Naive thymus-derived CD8-positive, alpha-beta T cell (primary cell): ENCODE measurements around the gene ATG7. TPM values are rescaled to one million over a fixed set of nuclear protein-coding genes. Genes with fewer than 3 reads are reported as not detected.
"Not testable (repeated sequence)": the region's sequence is repeated elsewhere in the genome, so short reads cannot be mapped to it uniquely, and the experiment has no call there.

ENCODE experiments used
- ATAC-seq, 2 donors: fragments of 150-1000 bp; cut with Tn5 transposase in 1 of 2; sonication (Bioruptor Pico), chemical (Tn5 transposase) in 1 of 2; 1 replicate in 1 of 2; 2 replicates in 1 of 2; pipeline ENCODE4 v1.10.0; 2021; ENCODE audit warnings: mild to moderate bottlenecking in 2 of 2, moderate library complexity in 2 of 2
- POLR2A ChIA-PET: fragments of 350-600 bp; sonication (Branson Sonifier 250); formaldehyde crosslinking; loops from one replicate; lab custom pipeline; 2021; ENCODE audit warnings: antibody characterized with exemption; lab: Charles Lee
- DNase-seq, 10 donors: peaks; one replicate each; pipeline versions ENCODE4 v3.0.0 to v3.0.0-alpha.2; 2020 to 2022
- H3K27ac Mint-ChIP-seq, 10 donors: one replicate each; pipeline ENCODE4 v1.8.0; 2020 to 2022; ENCODE audit warnings: mild to moderate bottlenecking in 10 of 10, mixed read lengths in 10 of 10, moderate library complexity in 4 of 10, inconsistent platforms in 1 of 10
- H3K27me3 Mint-ChIP-seq, 5 donors: one replicate each; pipeline ENCODE4 v1.8.0; 2021 to 2022; ENCODE audit warnings: mixed read lengths in 5 of 5
- H3K36me3 Mint-ChIP-seq, 3 donors: one replicate each; pipeline ENCODE4 v1.8.0; 2020 to 2022; ENCODE audit warnings: mixed read lengths in 3 of 3, mild to moderate bottlenecking in 2 of 3, inconsistent platforms in 1 of 3
- H3K4me1 Mint-ChIP-seq, 4 donors: one replicate each; pipeline ENCODE4 v1.8.0; 2021 to 2022; ENCODE audit warnings: mixed read lengths in 4 of 4
- H3K4me3 Mint-ChIP-seq, 10 donors: one replicate each; pipeline ENCODE4 v1.8.0; 2020 to 2022; ENCODE audit warnings: mild to moderate bottlenecking in 10 of 10, mixed read lengths in 10 of 10, moderate library complexity in 6 of 10, inconsistent platforms in 1 of 10
- H3K9me3 Mint-ChIP-seq, 9 donors: one replicate each; pipeline ENCODE4 v1.8.0; 2020 to 2022; ENCODE audit warnings: mixed read lengths in 9 of 9, mild to moderate bottlenecking in 3 of 9, inconsistent platforms in 1 of 9, moderate library complexity in 1 of 9
- polyA plus RNA-seq, 3 donors: library from polyadenylated mRNA; unstranded; fragments of 300-500 nt; fragmentation: Illumina TruSeq; gene quantifications; one replicate each; pipeline ENCODE4 v1.2.3, GENCODE V29; 2021
- total RNA-seq, 8 experiments: library from RNA in 2 of 8; stranded (reverse) in 2 of 8; gene quantifications; one replicate each; pipeline ENCODE4 v1.2.3 and lab custom pipeline; 2021 to 2026

ATG7 gene
- total and polyA plus RNA-seq, 5 experiments from 2014 or later: 6.0 to 28.7 (median 15.3) TPM

DNA sequence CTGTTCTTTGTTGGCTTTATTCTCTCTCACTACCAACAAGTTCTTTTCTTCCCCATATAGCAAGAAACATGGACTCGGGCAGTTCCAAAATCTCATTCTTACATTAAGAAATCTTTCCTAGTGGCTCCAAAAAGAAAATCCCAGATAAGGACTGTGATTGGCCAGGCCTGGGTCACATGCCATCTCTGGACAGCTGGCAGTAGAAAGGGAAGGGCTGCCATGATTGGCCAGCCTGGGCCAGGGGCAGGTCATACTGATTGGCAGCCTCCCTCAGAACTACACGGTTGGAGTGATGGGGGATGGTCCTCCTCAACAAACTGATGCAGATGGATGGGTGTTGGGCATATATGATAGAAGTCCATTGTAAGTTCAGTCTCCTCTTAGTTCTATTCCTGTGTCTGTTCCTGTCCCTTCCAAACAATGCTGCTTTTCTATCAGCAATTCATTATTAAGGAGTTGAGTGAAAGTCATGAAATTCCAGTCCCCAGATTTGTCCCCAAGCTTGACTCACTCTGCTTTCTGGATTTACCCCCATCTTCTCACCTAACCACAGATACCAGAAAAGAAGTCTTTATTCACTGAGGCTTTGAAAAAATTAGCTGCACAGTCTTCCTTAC lies 175.5 kb downstream of the ATG7 start:
- Mint-ChIP-seq H3K27ac (no peak overlapping the region), H3K4me3 (no peak overlapping the region), H3K4me1 (peaks cover 0 to 6% (median 2%) of the 10 kb centered on the region in 4 donors), H3K36me3 (peaks cover 0 to 38% (median 23%) of the 10 kb centered on the region in 3 donors), H3K9me3 (no peaks in the 10 kb centered on the region), H3K27me3 (no peaks in the 10 kb centered on the region)
- no peak for DNase-seq
- no peak for ATAC-seq
- POLR2A ChIA-PET: no interaction called here

DNA sequence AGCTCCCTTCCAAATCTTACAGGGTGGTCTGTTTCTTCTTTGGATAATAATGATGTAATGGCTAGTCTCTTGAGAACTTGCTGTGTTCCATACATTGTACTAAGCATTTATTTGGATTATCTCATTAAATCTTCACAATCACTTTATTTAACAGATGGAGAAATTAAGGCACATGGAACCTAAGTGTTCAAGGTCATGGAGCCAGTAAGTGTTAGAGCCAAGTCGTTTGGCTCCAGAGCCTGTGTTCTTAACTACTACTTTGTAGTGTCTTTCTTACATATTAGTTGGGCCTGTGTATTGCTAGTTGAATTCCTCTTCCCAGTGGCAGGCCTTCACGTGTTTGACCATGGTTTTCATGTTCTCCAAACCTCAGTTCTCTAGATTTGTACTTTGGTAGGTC lies 177.8 kb downstream of the ATG7 start:
- no peak overlapping the region for H3K27ac Mint-ChIP-seq
- no peaks in the 10 kb centered on the region for H3K27me3 Mint-ChIP-seq
- ATAC-seq (no peak), DNase-seq (no peak)
- H3K4me1 Mint-ChIP-seq: peaks cover 0 to 4% (median 0%) of the 10 kb centered on the region in 4 donors
- POLR2A ChIA-PET: no interaction called here
- no peaks in the 10 kb centered on the region for H3K9me3 Mint-ChIP-seq
- H3K36me3 Mint-ChIP-seq: peaks cover 0 to 22% (median 14%) of the 10 kb centered on the region in 3 donors
- no peak overlapping the region for H3K4me3 Mint-ChIP-seq

DNA sequence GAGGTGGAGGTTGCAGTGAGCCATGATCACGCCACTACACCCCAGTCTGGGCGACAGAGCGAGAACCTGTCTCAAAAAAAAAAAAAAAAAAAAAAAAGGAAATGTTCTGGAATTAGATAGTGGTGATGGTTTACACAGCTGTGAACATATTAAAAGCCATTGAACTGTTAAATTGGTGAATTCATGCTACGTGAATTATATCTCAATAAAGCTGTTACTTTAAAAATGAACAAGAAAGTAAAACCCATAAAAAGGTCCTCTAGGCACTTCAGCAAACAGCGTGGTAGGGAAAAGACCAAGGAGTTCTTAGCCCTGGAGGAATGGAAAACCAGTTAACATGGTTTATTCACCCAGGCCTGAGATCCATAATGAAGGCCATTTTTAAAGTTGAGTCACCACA lies 180.1 kb downstream of the ATG7 start:
- H3K4me3 Mint-ChIP-seq: no peak overlapping the region
- POLR2A ChIA-PET: no interaction called here
- ATAC-seq (no peak), DNase-seq (no peak)
- peaks cover 0 to 4% (median 0%) of the 10 kb centered on the region in 4 donors for H3K4me1 Mint-ChIP-seq
- no peak overlapping the region for H3K27ac Mint-ChIP-seq
- H3K36me3 Mint-ChIP-seq: peaks cover 0 to 15% (median 8%) of the 10 kb centered on the region in 3 donors
- H3K9me3 Mint-ChIP-seq: no peaks in the 10 kb centered on the region
- H3K27me3 Mint-ChIP-seq: no peaks in the 10 kb centered on the region

DNA sequence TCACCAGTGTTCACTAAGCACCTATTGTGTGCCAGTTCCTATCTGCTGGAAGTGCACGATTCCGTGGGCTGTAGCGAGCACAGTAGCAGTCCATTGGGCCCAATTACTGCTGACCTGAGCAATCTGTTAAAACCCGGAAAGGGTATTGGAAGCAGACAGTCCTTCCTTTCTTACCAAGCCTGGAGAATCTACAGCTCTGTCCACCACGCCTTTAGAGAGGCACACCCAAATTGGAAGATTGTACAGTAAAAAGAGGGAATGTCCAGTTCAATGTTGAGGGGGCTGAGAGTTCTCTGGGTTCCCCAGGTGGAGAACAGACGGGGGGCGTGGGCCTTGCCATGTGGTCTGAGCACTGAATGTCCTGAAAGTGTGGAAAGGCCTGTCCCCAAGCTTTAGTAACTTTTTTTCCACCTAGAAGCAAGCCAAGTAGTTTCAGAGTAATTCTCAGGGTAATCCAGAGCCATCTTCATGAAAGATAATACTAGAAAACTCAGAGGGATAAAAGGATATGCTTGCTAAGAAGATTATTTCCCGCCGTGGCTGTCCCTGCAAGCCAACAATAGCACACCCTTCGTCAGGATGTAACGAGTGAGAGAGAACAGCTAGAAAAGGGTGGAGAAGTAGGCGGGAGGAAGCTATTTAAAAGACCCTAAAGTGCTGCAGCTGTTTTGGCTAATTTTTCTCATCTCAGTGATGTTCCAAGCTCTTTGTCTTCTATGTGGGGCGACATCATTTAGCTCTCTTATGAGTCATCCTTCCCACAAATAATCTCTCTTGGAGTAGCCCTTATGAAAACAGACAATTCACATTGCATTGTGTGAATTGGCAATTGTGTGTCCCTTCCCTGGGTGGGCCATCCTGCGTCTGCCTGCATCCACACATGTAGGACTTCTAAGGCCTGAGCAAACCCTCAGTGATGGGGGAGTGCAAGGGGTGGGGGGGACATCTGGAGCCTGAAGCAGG lies 181.0 kb downstream of the ATG7 start:
- Mint-ChIP-seq H3K36me3 (peaks cover 0 to 18% (median 12%) of the 10 kb centered on the region in 3 donors), H3K27ac (no peak overlapping the region), H3K4me3 (no peak overlapping the region), H3K27me3 (no peaks in the 10 kb centered on the region), H3K4me1 (peaks cover 0 to 2% (median 0%) of the 10 kb centered on the region in 4 donors), H3K9me3 (no peaks in the 10 kb centered on the region)
- POLR2A ChIA-PET: no interaction called here
- DNase-seq (no peak), ATAC-seq (no peak)

DNA sequence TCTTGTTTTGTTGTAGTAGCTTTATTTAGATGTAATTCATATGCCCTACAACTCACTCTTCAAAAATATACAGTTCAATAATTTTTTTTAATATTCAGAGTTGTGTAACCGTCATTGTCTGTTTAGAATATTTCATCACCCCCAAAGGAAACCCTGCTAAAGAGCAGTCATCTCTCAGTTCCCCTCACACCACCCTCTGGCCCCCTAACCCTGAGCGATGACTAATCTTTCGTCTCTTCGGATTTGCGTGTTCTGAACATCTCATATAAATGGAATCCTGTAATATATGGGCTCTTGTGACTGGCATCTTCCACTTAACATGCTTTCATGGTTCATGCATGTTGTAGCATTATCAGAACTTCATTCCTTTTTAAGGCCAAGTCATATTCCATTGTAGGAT lies 183.8 kb downstream of the ATG7 start:
- Mint-ChIP-seq H3K4me1 (no peaks in the 10 kb centered on the region), H3K9me3 (no peaks in the 10 kb centered on the region), H3K4me3 (no peak overlapping the region), H3K36me3 (peaks cover 0 to 19% (median 12%) of the 10 kb centered on the region in 3 donors), H3K27me3 (no peaks in the 10 kb centered on the region), H3K27ac (no peak overlapping the region)
- DNase-seq (no peak), ATAC-seq (no peak)
- POLR2A ChIA-PET: no interaction called here

DNA sequence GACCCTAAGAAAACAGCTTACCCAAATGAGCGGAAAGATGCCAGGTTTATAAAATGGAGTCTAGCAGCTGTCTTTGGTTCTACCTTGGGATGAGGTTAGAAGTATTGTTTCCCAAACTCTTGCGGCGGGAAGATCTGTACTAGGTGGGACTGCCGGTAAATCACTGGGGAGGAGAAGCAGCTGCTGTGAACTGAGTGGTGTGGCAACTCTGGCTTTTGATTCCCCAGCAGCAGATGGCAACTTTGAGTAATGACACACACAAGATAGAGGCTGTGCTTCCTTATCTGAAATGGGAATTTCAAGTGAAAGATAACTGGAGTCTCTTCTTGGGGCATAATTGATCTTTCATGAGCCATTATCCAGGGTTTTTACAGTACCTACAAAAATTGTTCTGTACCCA lies 184.9 kb downstream of the ATG7 start:
- peaks cover 0 to 21% (median 12%) of the 10 kb centered on the region in 3 donors for H3K36me3 Mint-ChIP-seq
- POLR2A ChIA-PET: no interaction called here

DNA sequence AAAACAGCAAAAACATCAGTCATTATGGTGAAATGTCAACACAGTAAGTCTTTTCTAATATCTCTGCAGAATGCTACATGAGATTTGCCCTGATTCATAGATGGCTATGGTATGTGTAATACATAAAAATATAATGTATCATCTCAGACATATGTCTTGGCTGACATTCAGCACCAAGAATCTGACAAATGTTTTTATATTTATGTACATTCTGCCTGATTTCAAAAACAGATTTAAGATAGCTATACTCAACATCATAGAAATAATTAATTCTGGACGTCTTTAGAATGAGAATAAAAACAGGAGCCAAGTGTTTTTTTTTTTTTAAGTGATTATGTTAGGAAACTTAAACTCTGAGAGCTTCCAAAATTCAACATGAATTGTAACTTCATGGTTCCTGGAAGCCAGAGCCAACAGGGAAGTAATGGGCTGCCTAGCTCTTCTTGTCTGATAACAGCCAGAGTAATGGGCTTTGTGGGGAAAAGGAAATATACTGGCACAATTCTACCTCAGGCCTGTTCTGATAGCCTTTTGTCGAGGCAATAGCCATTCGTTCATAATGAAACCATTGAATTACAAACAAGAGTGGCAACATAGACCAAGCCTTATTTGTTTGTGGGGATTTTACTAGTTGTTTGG lies 187.1 kb downstream of the ATG7 start:
- Mint-ChIP-seq H3K27ac (peak overlapping the region in 1 of 10 donors; percentile 70), H3K4me1 (no peaks in the 10 kb centered on the region), H3K4me3 (no peak overlapping the region), H3K36me3 (peaks cover 0 to 23% (median 12%) of the 10 kb centered on the region in 3 donors), H3K9me3 (no peaks in the 10 kb centered on the region), H3K27me3 (no peaks in the 10 kb centered on the region)
- ATAC-seq: no peak
- POLR2A ChIA-PET: no interaction called here
- DNase-seq: no peak

More for the DNA sequence above, 184.9 kb downstream of the ATG7 start:
- no peak for ATAC-seq
- no peak overlapping the region for H3K27ac Mint-ChIP-seq
- H3K27me3 Mint-ChIP-seq: no peaks in the 10 kb centered on the region
- H3K9me3 Mint-ChIP-seq: no peaks in the 10 kb centered on the region
- H3K4me1 Mint-ChIP-seq: no peaks in the 10 kb centered on the region
- H3K4me3 Mint-ChIP-seq: no peak overlapping the region
- DNase-seq: no peak

DNA sequence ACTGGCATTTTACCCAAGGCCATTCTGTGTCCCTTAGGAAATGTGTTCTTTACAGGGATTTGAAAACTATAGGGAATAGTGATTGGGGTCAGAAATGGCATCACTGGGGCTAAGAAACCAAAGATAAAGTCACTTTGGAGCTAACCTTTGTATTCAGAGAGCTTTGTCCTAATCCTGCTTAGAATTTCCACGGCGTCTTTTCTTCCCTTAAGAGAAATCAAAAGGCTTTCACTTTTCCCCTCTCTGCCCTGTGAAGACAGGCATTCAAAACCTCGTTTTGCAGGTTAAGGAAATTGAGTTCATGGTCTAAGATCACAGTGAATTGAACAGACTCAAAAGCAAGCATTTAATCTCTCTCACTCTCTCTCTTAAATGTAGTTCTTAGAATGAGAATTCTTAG lies 189.0 kb downstream of the ATG7 start:
- POLR2A ChIA-PET: no interaction called here
- no peak for DNase-seq
- Mint-ChIP-seq H3K27me3 (no peaks in the 10 kb centered on the region), H3K4me3 (no peak overlapping the region), H3K27ac (no peak overlapping the region), H3K36me3 (peaks cover 0 to 21% (median 11%) of the 10 kb centered on the region in 3 donors), H3K9me3 (no peaks in the 10 kb centered on the region), H3K4me1 (no peaks in the 10 kb centered on the region)
- ATAC-seq: no peak

DNA sequence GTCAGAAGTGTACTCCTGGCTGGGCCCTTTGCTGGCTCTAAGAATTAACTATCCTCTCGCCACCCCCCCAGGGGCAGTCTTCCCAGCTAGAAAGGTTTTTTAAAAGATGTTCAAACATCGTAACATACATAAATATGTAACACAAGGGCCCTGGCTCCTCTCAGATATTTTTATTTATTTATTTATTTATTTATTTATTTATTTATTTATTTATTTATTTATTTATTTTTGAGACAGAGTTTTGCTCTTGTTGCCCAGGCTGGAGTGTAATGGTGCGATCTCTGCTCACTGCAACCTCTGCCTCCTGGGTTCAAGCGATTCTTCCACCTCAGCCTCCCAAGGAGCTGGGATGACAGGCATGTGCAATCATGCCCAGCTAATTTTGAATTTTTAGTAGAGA lies 190.5 kb downstream of the ATG7 start:
- DNase-seq, H3K27ac Mint-ChIP-seq, H3K27me3 Mint-ChIP-seq, ATAC-seq, POLR2A ChIA-PET, H3K9me3 Mint-ChIP-seq, H3K4me3 Mint-ChIP-seq, H3K4me1 Mint-ChIP-seq: not testable (repeated sequence)
- H3K36me3 Mint-ChIP-seq: peaks cover 0 to 21% (median 16%) of the 10 kb centered on the region in 3 donors

DNA sequence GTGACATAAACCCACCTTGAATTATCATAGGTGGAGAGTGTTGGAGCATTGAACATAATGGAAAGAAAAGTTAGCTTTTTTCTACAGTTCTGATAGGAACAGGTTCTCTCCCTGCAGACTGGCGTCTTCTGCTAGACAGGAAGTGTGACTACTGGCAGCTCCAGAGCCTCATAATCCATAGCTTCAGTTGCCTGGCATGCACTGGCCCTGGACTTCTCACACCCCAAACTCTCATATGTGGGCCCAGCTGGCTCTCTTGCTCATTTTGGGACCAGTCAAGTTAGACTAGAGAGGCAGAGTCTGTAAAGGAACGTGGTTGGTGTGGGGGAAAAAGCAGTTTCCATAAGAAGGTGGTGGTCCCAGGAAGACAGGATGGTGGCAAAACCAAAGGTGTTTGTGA lies 191.4 kb downstream of the ATG7 start:
- no peak for ATAC-seq
- Mint-ChIP-seq H3K4me1 (no peaks in the 10 kb centered on the region), H3K9me3 (no peaks in the 10 kb centered on the region), H3K27ac (no peak overlapping the region), H3K27me3 (no peaks in the 10 kb centered on the region), H3K4me3 (no peak overlapping the region), H3K36me3 (peaks cover 0 to 25% (median 18%) of the 10 kb centered on the region in 3 donors)
- POLR2A ChIA-PET: no interaction called here
- DNase-seq: no peak

DNA sequence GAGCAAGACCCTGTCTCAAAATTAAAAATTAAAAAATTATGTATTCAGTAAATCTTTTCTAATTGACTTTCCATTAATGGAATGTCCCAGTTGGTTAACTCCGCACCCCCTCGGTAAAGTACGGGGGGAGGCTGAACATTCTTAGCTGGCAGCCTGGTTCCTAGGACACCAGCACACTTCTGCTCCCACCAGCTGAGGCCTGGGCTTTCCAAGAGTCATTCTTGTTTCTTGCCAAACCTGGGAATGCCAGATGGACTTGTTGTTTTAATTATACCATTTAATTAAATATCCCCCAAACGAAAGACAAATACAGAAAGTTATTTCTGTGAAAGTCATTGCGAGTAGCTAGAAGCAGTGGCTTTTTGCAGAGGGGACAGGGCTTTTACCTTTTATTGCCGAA lies 192.2 kb downstream of the ATG7 start:
- ATAC-seq (no peak), DNase-seq (no peak)
- Mint-ChIP-seq H3K4me3 (no peak overlapping the region), H3K27ac (no peak overlapping the region), H3K36me3 (peaks cover 0 to 25% (median 18%) of the 10 kb centered on the region in 3 donors), H3K9me3 (no peaks in the 10 kb centered on the region), H3K27me3 (no peaks in the 10 kb centered on the region), H3K4me1 (no peaks in the 10 kb centered on the region)
- POLR2A ChIA-PET: no interaction called here

DNA sequence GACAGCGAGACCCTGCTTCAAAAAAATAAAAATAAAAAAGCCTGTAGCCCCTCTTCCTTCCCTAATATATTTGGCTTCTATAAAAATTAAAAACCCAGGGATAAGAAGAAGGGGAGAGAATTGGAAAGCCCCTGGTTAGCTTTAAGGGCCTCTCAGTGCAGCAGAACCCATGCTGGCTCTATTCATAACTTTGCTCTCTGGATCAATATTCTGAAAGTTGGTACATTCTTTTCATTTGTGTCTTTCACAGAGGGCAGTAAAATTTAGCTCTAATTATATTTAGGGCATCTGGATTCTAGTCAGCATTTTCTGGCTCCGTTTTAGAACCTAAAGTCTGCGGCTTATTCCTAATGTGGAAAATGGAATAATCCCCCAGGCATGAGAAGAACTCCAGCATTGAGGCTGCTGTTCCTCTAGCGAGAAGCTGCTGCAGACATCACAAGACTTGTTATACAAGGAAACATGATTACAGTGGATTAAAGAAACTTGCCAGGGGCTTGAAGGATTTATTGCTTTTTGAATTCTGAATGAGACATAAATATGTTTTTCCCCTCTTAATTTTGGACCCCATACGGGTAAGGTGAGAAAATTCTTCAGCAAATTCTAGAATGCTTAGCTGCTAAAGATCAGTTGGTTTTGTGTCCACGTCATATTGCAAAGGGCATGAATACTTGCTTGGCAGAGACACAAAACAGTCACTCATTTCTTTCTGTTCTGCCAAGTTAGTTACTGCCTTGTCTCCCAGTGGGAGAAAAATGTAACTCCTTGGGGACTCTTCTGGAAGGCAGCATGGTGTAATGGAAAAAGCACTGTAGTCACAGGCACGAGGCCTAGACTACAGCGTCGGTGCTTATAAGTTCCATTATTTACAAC lies 193.8 kb downstream of the ATG7 start:
- ATAC-seq (no peak), DNase-seq (no peak)
- no peak overlapping the region for H3K4me3 Mint-ChIP-seq
- H3K27me3 Mint-ChIP-seq: no peaks in the 10 kb centered on the region
- H3K36me3 Mint-ChIP-seq: peaks cover 0 to 29% (median 18%) of the 10 kb centered on the region in 3 donors
- POLR2A ChIA-PET: interaction anchor here (0.7 kb wide), 1 partner anchor 31 kb away, joined by 3 read pairs; no protein-coding TSS in a partner anchor
- H3K27ac Mint-ChIP-seq: peak overlapping the region in 1 of 10 donors; percentile 20
- no peaks in the 10 kb centered on the region for H3K4me1 Mint-ChIP-seq
- no peaks in the 10 kb centered on the region for H3K9me3 Mint-ChIP-seq
